Renal cortex interstitium (tissue), 11 donors: Measurements from ENCODE around the gene SERINC4. TPM values are rescaled to one million over a fixed set of nuclear protein-coding genes. Genes with fewer than 3 reads are reported as not detected.

Source experiments
- DNase-seq, 11 donors: peaks; one replicate each; pipeline ENCODE4 v3.0.0-alpha.2; 2013; ENCODE audit warnings: low read depth in 9 of 11, low spot score in 4 of 11; ENCODE audit errors: extremely low read depth in 1 of 11
- polyA plus RNA-seq, 3 donors: library from polyadenylated mRNA; unstranded; fragments of 120-200 nt; gene quantifications; one replicate each; pipeline ENCODE4 v1.2.1, GENCODE V29; 2013; ENCODE audit not compliant: insufficient read length in 3 of 3

Gene SERINC4
- polyA plus RNA-seq, 3 donors, result 0.20 to 0.49 (median 0.24) TPM

GRCh38 chr15:43800286-43801141 lies 494 bp upstream of the SERINC4 start, which contains the start of gene HYPK:
TSS of gene HYPK (plus strand) at chr15:43800599. CDS start at chr15:43800623, 24 bp downstream.
- peak in 8 of 11 donors; percentile 82 to 90 (median 87) for DNase-seq

DNA sequence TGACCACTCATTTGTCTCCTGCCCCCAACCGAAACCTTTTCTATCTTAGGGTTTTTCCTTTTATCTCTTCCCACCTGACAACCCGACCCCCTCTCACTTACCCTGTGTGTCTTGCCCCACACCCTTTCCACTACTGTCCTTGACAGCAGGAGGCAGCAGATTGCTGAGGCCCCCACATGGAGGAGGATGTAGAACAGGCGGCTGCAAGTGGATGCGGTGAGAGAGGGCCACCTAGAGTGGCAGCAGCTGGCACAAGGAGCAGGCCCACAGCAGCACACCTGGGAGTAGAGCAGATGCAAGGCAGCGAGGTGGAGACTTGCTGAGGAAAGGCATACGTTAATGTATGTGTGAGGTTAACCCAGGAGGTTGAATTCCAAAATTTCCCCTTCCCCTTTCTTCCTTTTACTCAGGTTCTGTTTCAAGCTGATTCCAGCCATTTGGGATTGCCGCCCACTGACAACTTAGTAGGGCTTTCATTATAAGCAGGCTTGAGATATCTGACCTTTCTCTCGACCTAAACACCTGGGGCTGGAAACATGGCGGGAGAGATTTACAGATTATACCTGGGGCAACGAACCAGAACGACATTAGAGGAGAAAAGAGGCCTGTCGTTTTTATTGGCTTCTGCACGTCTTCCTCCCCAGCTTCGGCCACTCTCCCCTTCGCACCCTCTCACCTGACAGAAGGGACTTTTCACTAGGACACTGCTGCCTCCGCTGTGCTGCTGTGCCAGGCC lies 643 bp downstream of the SERINC4 start:
- DNase-seq, result no peak

DNA sequence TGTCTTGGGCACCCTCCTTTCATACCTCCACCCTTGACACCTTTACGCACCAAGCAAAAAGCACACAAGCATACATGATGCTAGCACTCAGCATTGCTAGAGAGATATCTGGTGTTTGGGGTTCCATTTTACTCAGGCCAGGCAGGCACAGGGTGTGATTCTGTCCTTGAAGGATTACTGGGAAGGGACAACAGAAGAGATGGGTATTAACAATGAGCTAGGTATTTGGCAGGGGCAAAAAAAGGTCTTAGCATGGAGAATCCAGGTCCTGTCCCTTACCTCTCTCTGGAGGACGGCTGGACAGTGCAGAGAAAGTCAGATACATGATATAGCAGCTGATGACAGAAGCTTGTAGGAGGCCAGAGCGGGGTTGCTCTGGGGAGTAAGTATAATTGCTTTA lies 3.5 kb downstream of the SERINC4 start:
- DNase-seq, result no peak

DNA sequence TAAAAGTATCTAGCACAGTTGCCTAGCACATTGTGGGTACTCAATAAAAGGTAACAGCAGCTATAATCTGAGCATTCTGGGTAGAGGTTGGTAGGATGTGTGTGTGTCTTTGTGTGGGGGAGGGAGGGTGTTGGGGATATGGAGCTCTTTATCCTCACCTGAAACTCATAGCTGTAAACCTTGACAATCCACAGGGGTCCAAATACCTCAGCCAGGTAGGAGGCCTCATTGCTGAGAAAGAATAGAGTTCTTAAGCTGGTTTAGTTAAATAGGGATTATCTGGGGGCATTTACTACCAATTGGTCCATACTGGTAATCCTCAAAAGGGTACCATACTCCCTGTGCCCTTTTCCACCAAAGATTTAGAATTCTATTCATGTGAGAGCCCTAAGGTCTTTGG lies 4.0 kb downstream of the SERINC4 start:
- no peak for DNase-seq

GRCh38 chr15:43795197-43795596 lies 4.8 kb downstream of the SERINC4 start:
- no peak for DNase-seq

DNA sequence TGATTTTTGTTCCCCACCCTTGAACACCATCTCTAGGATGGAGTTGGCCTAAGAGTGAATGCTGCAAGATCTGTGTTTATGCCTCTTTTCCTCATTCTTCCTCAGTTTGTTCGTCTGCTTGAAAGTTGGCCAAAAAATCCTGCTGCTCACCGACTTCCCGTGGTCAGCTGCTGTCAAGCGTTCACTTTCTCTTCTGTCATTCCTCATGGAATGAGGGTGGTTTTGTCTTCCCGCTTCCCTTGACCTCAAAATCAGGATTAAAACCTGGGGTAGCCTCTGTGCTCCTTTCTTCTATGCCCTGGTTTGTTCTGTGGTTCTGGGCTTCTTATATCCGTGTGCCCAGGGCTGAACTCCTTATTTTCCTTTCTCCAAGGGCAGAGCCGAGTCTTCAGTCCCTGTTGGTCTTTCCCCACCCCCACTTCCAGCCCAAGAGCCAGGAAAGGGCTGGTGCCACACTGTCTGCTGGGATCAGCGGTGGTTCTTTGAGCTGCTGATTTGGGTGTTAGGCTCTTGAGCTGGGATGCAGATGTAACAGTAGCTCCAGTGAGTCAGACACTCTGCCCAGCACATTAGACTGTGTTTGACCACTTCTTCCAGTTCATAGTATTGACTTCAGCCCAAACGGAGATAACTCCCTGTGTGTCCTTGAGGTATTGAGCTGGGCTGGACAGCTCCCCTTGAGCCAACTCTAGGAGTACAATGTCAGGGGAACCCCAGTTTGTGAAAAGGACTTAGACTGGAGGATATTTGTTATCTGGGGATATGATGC lies 5.6 kb downstream of the SERINC4 start:
- no peak for DNase-seq

DNA sequence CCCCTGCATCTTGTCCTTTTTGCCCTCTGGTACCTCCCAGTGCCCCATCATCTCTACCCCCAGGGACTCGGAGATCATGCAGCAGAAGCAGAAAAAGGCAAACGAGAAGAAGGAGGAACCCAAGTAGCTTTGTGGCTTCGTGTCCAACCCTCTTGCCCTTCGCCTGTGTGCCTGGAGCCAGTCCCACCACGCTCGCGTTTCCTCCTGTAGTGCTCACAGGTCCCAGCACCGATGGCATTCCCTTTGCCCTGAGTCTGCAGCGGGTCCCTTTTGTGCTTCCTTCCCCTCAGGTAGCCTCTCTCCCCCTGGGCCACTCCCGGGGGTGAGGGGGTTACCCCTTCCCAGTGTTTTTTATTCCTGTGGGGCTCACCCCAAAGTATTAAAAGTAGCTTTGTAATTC lies 6.4 kb downstream of the SERINC4 start:
- no peak for DNase-seq

DNA sequence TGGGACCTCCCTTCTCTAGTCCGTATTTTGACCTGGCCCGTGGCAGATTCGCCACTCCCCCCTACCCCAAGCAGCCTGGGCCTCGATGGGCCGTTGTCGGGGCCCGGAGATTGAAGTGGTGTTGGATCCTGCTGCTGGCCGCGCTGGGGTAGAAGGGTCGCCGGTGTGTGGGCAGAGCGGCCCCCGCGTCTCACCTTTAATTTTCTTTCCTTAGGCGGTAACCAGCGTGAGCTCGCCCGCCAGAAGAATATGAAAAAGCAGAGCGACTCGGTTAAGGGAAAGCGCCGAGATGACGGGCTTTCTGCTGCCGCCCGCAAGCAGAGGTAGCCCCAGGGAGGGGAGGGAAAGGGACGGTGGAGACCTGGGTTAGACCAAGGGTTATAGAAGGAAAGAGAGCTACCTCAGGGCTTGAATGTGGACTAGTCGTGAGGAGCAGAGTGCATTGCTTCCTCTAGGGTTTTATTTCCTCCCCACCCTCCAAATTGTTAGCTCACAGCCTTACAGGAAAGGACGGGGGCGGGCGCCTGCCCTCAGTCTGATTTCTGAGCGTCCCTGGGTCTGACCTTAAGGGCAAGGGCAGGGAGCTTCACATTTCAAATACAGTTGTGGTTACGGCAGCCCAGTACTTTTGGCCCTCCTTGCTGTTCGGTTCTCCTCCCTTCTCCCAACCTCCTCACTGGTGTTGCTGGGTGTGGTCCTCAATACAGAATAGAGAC lies 7.1 kb downstream of the SERINC4 start:
- no peak for DNase-seq

DNA sequence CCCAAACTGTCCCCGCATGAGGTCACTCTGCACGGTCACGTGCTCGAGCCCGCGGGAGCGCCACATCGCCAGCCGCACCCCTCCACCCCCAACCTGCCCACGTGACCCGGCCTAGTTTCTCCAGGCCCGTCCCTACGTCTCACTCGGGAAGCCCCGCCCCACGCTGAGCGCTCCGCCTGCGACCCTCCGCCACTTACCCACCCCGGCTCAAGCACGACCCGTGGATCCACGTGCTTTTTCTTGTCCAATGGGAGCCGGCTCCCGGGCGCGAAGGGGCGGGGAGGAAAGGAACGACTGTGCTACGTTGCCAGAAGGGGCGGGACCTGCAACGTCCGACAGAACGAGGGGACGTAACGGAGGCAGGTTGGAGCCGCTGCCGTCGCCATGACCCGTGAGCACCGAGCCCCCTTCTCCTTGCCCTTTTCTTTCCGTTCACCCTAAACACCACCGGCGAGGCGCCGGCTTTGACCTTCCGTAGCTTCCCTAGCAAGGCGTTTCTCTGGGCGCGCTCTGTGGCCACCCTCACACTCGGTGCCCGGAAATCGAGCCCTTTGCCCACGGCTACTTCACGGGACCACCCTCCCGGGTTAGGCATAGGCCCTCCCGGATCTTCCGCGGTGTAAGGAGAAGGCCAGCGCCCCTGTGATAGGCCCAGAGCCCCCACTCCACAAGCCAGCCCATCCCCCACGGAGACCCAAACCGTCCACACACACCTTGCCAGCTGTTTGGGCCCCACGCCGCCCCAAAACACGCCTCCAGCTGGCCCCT lies 7.8 kb downstream of the SERINC4 start, which contains the start of gene SERF2:
Gene SERF2 (plus strand): TSS at position 328 of the 768 bp plus-strand sequence. CDS start 57 bp downstream, at position 385.
- peak; percentile 97 to 100 (median 99) for DNase-seq

DNA sequence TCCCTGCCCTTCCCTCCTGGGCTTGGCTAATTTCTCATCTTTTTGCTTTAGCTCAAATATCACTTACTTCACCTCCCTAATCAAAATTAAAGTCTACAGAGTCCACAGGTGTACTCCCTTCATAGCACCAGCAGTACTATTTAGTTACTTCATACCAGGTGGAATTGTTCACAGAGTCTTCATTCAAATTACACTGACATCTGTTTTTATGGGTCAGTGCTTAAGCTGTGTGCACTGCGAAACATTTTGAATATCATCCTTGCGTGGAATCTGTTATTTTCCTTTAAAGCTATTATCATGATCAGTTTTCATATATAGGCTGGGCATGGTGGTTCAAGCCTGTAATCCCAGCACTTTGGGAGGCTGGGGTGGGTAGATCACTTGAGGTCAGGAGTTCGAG lies 10.6 kb downstream of the SERINC4 start:
- DNase-seq, result no peak

DNA sequence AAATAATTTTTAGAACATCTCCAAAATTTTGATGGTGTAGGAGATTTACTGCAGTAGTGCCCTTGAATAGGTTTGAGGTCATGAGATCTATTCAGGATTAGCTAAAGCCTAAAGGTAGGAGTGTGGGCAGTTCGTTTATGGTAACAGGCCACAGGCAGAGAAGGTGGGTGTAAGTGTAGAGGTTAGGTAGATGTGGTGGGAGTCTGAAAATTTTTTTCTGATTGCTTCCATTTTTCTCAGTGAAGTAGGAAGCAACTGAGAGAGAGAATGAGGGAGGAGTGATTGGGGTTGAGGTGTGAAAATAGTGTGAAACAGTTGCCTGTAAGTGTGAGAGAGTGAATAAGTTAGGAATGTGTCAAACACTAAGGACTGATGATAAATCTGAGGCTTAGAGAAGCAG lies 21.0 kb downstream of the SERINC4 start:
- no peak for DNase-seq

- DNase-seq, result peak in 1 of 11 donors; percentile 50
Measured at GRCh38 chr15:43777267-43777914, 22.6 kb downstream of the SERINC4 start.

DNA sequence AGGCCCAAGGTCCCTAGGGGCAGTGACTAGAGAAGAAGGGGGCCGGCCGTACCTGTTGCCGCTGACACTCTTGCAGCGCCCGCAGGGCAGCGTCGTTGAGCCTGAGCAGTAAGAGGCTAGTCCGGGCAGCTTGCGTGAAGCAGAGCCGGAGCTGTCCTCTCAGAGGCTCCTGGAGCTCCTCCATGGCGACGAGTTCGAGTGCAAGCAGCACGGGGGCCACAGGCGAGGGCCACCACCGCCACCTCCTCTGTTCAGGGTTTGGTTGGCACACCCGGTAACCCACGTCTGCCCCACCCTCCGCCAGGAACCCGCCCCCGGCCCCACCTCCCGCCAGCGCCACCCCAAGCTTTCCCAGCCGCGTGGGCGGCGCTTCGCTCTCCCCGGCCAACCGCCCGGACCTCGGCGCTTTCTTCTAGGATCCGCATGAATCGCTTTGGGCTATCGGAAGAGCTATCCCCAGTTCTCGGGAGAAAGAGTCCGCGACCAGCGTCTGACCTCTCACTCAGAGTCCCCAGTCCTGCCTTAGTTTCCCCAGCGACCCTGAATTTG lies 23.2 kb downstream of the SERINC4 start, which contains the start of gene ELL3:
Gene ELL3 (minus strand): TSS at position 249 of the 549 bp plus-strand sequence. CDS start 65 bp downstream, at position 184.
- no peak for DNase-seq

GRCh38 chr15:43776101-43776717 lies 23.8 kb downstream of the SERINC4 start:
- no peak for DNase-seq

DNA sequence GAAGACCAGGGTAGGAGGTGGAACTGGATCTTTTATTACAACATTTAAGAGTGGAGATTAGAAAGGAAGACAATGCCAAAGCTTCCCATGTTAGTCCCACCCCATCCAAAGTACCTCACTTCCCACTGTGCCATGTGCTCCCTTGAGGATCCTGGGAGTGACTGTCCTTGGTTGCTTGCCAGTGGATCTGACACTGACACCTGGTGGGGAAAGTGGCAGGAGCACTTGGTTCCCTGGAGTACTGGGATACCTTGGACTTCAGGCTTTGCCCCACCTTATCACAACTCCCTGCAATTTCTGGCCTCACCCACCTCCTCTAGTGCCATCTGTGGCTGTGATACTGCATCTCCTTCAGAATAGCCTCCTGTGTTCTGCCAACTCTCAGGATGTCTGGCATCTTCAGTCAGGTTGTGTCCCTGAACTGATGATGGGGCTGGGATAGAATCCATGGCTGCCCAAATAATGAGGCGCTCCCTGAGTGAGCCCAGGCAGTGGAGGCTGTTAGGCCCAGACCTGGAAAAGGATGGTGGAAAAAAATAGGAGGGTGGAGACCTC lies 24.5 kb downstream of the SERINC4 start:
- peak in 1 of 11 donors; percentile 17 for DNase-seq

DNA sequence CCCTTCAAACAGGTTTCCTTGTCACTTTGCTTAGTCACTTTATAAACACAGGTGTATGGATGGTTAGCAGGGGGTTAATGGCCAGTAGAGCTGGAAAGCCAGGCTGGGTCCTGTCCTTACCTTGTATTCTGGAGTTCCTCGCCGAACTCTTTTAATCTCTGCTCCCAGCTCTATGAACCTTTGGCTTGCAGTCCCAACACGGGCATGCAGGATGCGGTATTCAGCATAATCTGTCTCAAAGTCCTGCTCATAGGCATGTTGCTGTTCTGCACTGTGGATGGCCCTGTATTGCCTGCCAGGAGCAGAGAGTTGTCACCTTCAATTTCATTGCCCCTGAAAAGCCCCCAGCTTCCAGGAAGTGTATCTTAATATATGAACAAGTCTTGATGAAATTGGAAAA lies 26.0 kb downstream of the SERINC4 start:
- DNase-seq, result no peak
